ENCODE data around the gene IDE. TPM values are rescaled to one million over a fixed set of nuclear protein-coding genes. Genes with fewer than 3 reads are reported as not detected.

The IDE gene
- total RNA-seq, 1 donor from 2014 or later: 51.1 TPM

DNA sequence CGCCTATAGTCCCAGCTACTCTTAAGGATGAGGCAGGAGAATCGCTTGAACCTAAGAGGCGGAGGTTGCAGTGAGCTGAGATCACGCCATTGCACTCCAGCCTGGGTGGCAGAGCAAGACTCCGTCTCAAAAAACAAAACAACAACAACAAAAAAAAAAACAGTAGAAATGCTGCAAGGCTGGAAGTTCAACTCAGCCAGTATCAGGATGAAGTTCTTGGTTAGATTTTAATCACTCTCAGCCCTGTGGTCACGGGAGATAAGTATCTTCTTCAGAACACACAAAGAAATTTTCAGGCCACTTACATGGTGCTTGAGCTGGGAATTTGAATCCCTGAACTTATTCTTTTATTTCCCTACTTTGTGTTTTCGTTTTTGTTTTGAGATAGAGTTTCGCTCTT is 162.5 kb downstream of the IDE start:
- no peaks in the 10 kb centered on the region for H3K27me3 Mint-ChIP-seq (ENCODE audit: low read depth)
- H3K4me3 Mint-ChIP-seq: no peak overlapping the region
- peaks cover 3% of the 10 kb centered on the region for H3K9me3 Mint-ChIP-seq
- DNase-seq (ENCODE audit: low read depth, low spot score): no peak
- H3K4me1 Mint-ChIP-seq: peaks cover 9% of the 10 kb centered on the region
- no peaks in the 10 kb centered on the region for H3K36me3 Mint-ChIP-seq (ENCODE audit: low read depth)
- H3K27ac Mint-ChIP-seq (ENCODE audit: unreplicated experiment): no peak overlapping the region
- TF ChIP-seq, protein P1, sequence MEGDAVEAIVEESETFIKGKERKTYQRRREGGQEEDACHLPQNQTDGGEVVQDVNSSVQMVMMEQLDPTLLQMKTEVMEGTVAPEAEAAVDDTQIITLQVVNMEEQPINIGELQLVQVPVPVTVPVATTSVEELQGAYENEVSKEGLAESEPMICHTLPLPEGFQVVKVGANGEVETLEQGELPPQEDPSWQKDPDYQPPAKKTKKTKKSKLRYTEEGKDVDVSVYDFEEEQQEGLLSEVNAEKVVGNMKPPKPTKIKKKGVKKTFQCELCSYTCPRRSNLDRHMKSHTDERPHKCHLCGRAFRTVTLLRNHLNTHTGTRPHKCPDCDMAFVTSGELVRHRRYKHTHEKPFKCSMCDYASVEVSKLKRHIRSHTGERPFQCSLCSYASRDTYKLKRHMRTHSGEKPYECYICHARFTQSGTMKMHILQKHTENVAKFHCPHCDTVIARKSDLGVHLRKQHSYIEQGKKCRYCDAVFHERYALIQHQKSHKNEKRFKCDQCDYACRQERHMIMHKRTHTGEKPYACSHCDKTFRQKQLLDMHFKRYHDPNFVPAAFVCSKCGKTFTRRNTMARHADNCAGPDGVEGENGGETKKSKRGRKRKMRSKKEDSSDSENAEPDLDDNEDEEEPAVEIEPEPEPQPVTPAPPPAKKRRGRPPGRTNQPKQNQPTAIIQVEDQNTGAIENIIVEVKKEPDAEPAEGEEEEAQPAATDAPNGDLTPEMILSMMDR (conservative IDR thresholded peaks at IDR 0.05): no peak

DNA sequence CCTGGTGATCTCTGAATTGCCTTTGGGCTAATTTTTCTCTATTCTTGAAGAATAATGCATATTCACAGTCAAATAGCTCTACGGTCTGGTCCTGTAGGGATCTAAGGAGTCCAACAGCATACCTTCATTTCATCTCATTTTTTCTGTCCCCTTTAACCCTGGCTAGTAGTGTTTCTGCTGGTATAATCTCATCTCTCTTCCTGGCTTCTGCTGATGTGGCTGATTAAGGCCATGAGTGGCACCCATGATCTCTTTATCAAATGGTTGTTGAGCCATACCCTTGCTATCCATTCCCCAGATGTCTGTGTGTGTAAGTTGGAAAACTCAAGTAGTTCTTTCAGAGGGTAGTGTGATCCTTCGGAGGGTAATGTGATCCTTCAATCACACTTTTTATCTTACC is 163.4 kb downstream of the IDE start:
- TF ChIP-seq, protein P1 (conservative IDR thresholded peaks at IDR 0.05): no peak
- Mint-ChIP-seq H3K36me3 (ENCODE audit: low read depth) (no peaks in the 10 kb centered on the region), H3K9me3 (no peaks in the 10 kb centered on the region), H3K27ac (ENCODE audit: unreplicated experiment) (no peak overlapping the region), H3K4me3 (no peak overlapping the region), H3K27me3 (ENCODE audit: low read depth) (no peaks in the 10 kb centered on the region), H3K4me1 (peaks cover 9% of the 10 kb centered on the region)
- DNase-seq (ENCODE audit: low read depth, low spot score): no peak

DNA sequence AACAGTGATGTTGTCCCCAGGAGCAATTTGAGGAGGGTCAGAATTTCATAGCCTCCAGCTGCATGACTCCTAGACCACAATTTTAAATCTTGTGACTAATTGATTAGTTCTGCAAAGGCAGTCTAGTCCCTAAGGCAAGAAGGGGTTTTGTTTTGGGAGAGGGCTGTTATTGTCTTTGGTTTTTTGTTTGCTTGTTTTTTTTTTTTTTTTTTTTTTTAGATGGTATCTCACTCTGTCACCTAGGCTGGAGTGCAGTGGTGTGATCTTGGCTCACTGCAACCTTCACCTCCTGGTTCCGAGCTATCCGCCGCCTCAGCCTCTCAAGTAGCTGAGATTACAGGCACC is 165.9 kb downstream of the IDE start:
- H3K9me3 Mint-ChIP-seq: no peaks in the 10 kb centered on the region
- TF ChIP-seq, protein P1 (conservative IDR thresholded peaks at IDR 0.05): no peak
- peaks cover 9% of the 10 kb centered on the region for H3K4me1 Mint-ChIP-seq
- no peaks in the 10 kb centered on the region for H3K36me3 Mint-ChIP-seq (ENCODE audit: low read depth)
- H3K27ac Mint-ChIP-seq (ENCODE audit: unreplicated experiment): no peak overlapping the region
- no peak overlapping the region for H3K4me3 Mint-ChIP-seq
- no peak for DNase-seq (ENCODE audit: low read depth, low spot score)
- no peaks in the 10 kb centered on the region for H3K27me3 Mint-ChIP-seq (ENCODE audit: low read depth)

DNA sequence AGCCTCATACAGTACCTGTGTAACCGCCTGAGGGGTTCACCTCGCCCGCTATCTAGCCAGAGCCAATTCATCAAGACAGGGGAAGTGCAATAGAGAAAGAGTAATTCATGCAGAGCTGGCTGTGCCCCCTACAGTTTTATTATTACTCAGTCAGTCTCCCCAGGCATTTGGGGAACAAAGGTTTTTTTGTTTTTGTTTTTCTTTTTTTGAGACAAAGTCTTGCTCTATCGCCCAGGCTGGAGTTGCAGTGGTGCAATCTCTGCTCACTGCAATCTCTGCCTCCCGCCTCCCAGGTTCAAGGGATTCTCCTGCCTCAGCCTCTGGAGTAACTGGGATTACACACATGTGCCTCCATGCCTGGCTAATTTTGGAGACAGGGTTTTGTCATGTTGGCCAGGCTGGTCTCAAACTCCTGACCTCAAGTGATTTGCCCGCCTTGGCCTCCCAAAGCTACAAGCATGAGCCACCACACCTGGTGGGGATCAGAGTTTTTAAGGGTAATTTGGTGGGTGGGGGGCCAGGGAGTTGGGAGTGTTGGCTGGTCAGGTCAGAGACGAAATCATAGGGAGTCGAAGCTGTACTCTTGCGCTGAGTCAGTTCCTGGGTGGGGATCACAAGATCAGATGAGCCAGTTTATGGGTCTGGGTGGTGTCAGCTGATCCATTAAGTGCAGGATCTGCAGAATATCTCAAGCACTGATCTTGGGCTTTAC is 166.4 kb downstream of the IDE start:
- H3K4me1 Mint-ChIP-seq: peaks cover 9% of the 10 kb centered on the region

DNA sequence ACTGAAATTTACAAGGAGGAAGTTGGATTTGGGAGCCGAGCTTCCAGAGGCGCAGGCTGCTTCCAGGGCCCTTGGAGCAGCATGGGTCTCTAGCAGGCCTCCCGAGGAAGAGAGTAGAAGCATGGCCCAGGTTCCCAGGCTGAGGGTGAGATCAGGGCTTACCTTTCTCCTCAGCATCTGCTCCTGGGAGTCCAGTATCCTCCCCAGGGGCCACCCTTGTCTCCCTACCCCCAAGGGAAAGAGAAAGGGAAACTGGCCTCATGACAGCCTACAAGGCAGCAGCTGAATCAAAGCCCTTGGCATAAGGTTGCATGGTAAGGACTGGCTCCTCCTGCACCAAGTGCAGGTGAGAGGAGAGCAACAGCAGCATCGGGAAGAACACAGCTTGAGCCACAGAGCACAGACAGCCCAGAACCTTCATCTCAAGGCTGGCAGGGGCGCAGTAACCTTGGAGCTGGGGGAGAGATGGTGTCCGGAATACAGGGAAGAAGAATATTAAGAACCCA is 168.4 kb downstream of the IDE start:
- Mint-ChIP-seq H3K9me3 (no peaks in the 10 kb centered on the region), H3K4me3 (no peak overlapping the region), H3K27ac (ENCODE audit: unreplicated experiment) (no peak overlapping the region), H3K36me3 (ENCODE audit: low read depth) (no peaks in the 10 kb centered on the region), H3K27me3 (ENCODE audit: low read depth) (no peaks in the 10 kb centered on the region), H3K4me1 (peaks cover 9% of the 10 kb centered on the region)
- no peak for DNase-seq (ENCODE audit: low read depth, low spot score)
- TF ChIP-seq, protein P1 (conservative IDR thresholded peaks at IDR 0.05): no peak

More for the DNA sequence above, 166.4 kb downstream of the IDE start:
- H3K27me3 Mint-ChIP-seq (ENCODE audit: low read depth): no peaks in the 10 kb centered on the region
- H3K4me3 Mint-ChIP-seq: no peak overlapping the region
- TF ChIP-seq, protein P1 (conservative IDR thresholded peaks at IDR 0.05): no peak
- DNase-seq (ENCODE audit: low read depth, low spot score): no peak
- no peaks in the 10 kb centered on the region for H3K9me3 Mint-ChIP-seq
- no peak overlapping the region for H3K27ac Mint-ChIP-seq (ENCODE audit: unreplicated experiment)
- H3K36me3 Mint-ChIP-seq (ENCODE audit: low read depth): no peaks in the 10 kb centered on the region
